Large intestine (tissue), 3 donors: ENCODE data around the gene LTBP3. TPM values are rescaled to one million over a fixed set of nuclear protein-coding genes. Genes with fewer than 3 reads are reported as not detected.
A peak's percentile ranks its signal among the peaks of the same experiment; 100 is the strongest.

Source experiments
- DNase-seq, 2 donors: peaks; one replicate each; pipeline versions ENCODE4 v3.0.0 to v3.0.0-alpha.2; 2013
- H3K27ac ChIP-seq: one replicate; pipeline ENCODE4 v1.5.1; 2013; ENCODE audit warnings: low read length
- H3K27me3 ChIP-seq: 2 replicates; pipeline ENCODE4 v1.6.1; 2013; ENCODE audit warnings: low read length; ENCODE audit not compliant: control insufficient read depth, insufficient read depth
- H3K36me3 ChIP-seq: 2 replicates; pipeline ENCODE4 v1.6.1; 2013; ENCODE audit warnings: low read length; ENCODE audit not compliant: control insufficient read depth, insufficient read depth
- H3K4me1 ChIP-seq: one replicate; pipeline ENCODE4 v1.6.1; 2013; ENCODE audit warnings: low read length; ENCODE audit not compliant: control insufficient read depth, insufficient read depth
- H3K4me3 ChIP-seq: one replicate; pipeline ENCODE4 v1.5.1; 2013; ENCODE audit warnings: low read length
- H3K9me3 ChIP-seq: one replicate; pipeline ENCODE4 v1.6.1; 2013; ENCODE audit warnings: mild to moderate bottlenecking, low read depth, low read length, moderate library complexity; ENCODE audit not compliant: control insufficient read depth
- WGBS: methylation state at CpG from one replicate; pipeline ENCODE4 v1.1.5; 2013; ENCODE audit warnings: low lambda C conversion rate; ENCODE audit not compliant: insufficient coverage; 5-methylcytosine and 5-hydroxymethylcytosine counted together
- polyA plus RNA-seq: library from polyadenylated mRNA; unstranded; fragments of 120-200 nt; gene quantifications from one replicate; pipeline ENCODE4 v1.2.1, GENCODE V29; 2013

Gene LTBP3
- polyA plus RNA-seq, 1 donor: 105 TPM

DNA sequence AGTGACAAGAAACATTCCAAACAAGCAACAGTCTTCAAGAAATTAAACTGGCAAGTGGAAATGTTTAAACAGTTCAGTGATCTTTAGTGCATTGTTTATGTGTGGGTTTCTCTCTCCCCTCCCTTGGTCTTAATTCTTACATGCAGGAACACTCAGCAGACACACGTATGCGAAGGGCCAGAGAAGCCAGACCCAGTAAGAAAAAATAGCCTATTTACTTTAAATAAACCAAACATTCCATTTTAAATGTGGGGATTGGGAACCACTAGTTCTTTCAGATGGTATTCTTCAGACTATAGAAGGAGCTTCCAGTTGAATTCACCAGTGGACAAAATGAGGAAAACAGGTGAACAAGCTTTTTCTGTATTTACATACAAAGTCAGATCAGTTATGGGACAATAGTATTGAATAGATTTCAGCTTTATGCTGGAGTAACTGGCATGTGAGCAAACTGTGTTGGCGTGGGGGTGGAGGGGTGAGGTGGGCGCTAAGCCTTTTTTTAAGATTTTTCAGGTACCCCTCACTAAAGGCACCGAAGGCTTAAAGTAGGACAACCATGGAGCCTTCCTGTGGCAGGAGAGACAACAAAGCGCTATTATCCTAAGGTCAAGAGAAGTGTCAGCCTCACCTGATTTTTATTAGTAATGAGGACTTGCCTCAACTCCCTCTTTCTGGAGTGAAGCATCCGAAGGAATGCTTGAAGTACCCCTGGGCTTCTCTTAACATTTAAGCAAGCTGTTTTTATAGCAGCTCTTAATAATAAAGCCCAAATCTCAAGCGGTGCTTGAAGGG lies 53.3 kb downstream of the LTBP3 start:
- peak overlapping the region; percentile 85 for H3K4me3 ChIP-seq
- peaks cover 25% of the 10 kb centered on the region for H3K9me3 ChIP-seq
- peaks cover 45% of the 10 kb centered on the region for H3K36me3 ChIP-seq
- no CpG with 5 or more reads among the region's 8 CpGs for WGBS
- DNase-seq: peak in 1 of 2 donors; percentile 56
- peaks cover 22% of the 10 kb centered on the region for H3K4me1 ChIP-seq
- H3K27me3 ChIP-seq: no peaks in the 10 kb centered on the region
- peak overlapping the region; percentile 98 for H3K27ac ChIP-seq

- H3K36me3 ChIP-seq: peaks cover 45% of the 10 kb centered on the region
- peaks cover 25% of the 10 kb centered on the region for H3K9me3 ChIP-seq
- peak overlapping the region; percentile 98 for H3K27ac ChIP-seq
- peak; percentile 62 to 75 for DNase-seq
- no CpG with 5 or more reads among the region's 3 CpGs for WGBS
- no peaks in the 10 kb centered on the region for H3K27me3 ChIP-seq
- peak overlapping the region; percentile 85 for H3K4me3 ChIP-seq
- peaks cover 22% of the 10 kb centered on the region for H3K4me1 ChIP-seq
These were observed 54.0 kb downstream of the LTBP3 start for GRCh38 chr11:65503949-65504673.

DNA sequence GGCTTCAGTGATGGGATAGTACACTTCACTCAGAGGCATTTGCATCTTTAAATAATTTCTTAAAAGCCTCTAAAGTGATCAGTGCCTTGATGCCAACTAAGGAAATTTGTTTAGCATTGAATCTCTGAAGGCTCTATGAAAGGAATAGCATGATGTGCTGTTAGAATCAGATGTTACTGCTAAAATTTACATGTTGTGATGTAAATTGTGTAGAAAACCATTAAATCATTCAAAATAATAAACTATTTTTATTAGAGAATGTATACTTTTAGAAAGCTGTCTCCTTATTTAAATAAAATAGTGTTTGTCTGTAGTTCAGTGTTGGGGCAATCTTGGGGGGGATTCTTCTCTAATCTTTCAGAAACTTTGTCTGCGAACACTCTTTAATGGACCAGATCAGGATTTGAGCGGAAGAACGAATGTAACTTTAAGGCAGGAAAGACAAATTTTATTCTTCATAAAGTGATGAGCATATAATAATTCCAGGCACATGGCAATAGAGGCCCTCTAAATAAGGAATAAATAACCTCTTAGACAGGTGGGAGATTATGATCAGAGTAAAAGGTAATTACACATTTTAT lies 54.7 kb downstream of the LTBP3 start:
- H3K4me1 ChIP-seq: peaks cover 24% of the 10 kb centered on the region
- peaks cover 25% of the 10 kb centered on the region for H3K9me3 ChIP-seq
- H3K27me3 ChIP-seq: no peaks in the 10 kb centered on the region
- peak overlapping the region; percentile 98 for H3K27ac ChIP-seq
- no peak for DNase-seq
- no CpG with 5 or more reads among the region's 3 CpGs for WGBS
- H3K4me3 ChIP-seq: peak overlapping the region; percentile 85
- peaks cover 45% of the 10 kb centered on the region for H3K36me3 ChIP-seq

- Histone ChIP-seq H3K27ac (peak overlapping the region; percentile 98), H3K4me1 (peaks cover 26% of the 10 kb centered on the region), H3K27me3 (no peaks in the 10 kb centered on the region), H3K4me3 (peak overlapping the region; percentile 85), H3K36me3 (peaks cover 45% of the 10 kb centered on the region), H3K9me3 (peaks cover 25% of the 10 kb centered on the region)
- DNase-seq: peak in 1 of 2 donors; percentile 59
- 0% methylated on average over 1 of the region's 6 CpGs for WGBS
These were observed 55.4 kb downstream of the LTBP3 start for GRCh38 chr11:65502555-65503367.

- Histone ChIP-seq H3K4me1 (peaks cover 25% of the 10 kb centered on the region), H3K36me3 (peaks cover 45% of the 10 kb centered on the region), H3K27me3 (no peaks in the 10 kb centered on the region), H3K9me3 (peaks cover 25% of the 10 kb centered on the region), H3K27ac (peak overlapping the region; percentile 98), H3K4me3 (peak overlapping the region; percentile 85)
- no peak for DNase-seq
These were observed 55.9 kb downstream of the LTBP3 start for GRCh38 chr11:65502274-65502554.

- H3K9me3 ChIP-seq: peaks cover 25% of the 10 kb centered on the region
- DNase-seq: peak in 1 of 2 donors; percentile 46
- H3K27me3 ChIP-seq: no peaks in the 10 kb centered on the region
- H3K27ac ChIP-seq: peak overlapping the region; percentile 98
- peak overlapping the region; percentile 85 for H3K4me3 ChIP-seq
- H3K36me3 ChIP-seq: peaks cover 41% of the 10 kb centered on the region
- peaks cover 26% of the 10 kb centered on the region for H3K4me1 ChIP-seq
- WGBS: no CpG with 5 or more reads among the region's 3 CpGs
These were observed 56.5 kb downstream of the LTBP3 start for GRCh38 chr11:65501472-65502273.

- Histone ChIP-seq H3K36me3 (peaks cover 36% of the 10 kb centered on the region), H3K4me1 (peaks cover 26% of the 10 kb centered on the region), H3K4me3 (peak overlapping the region; percentile 85), H3K9me3 (peaks cover 25% of the 10 kb centered on the region), H3K27ac (peak overlapping the region; percentile 98), H3K27me3 (no peaks in the 10 kb centered on the region)
- no CpG with 5 or more reads among the region's 2 CpGs for WGBS
- DNase-seq: no peak
These were observed 57.0 kb downstream of the LTBP3 start for GRCh38 chr11:65501186-65501471.

DNA sequence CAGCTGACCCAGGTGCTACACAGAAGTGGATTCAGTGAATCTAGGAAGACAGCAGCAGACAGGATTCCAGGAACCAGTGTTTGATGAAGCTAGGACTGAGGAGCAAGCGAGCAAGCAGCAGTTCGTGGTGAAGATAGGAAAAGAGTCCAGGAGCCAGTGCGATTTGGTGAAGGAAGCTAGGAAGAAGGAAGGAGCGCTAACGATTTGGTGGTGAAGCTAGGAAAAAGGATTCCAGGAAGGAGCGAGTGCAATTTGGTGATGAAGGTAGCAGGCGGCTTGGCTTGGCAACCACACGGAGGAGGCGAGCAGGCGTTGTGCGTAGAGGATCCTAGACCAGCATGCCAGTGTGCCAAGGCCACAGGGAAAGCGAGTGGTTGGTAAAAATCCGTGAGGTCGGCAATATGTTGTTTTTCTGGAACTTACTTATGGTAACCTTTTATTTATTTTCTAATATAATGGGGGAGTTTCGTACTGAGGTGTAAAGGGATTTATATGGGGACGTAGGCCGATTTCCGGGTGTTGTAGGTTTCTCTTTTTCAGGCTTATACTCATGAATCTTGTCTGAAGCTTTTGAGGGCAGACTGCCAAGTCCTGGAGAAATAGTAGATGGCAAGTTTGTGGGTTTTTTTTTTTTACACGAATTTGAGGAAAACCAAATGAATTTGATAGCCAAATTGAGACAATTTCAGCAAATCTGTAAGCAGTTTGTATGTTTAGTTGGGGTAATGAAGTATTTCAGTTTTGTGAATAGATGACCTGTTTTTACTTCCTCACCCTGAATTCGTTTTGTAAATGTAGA lies 57.6 kb downstream of the LTBP3 start:
- Histone ChIP-seq H3K36me3 (peaks cover 30% of the 10 kb centered on the region), H3K27me3 (no peaks in the 10 kb centered on the region), H3K4me3 (peak overlapping the region; percentile 85), H3K27ac (peak overlapping the region; percentile 98), H3K4me1 (peaks cover 23% of the 10 kb centered on the region), H3K9me3 (peaks cover 23% of the 10 kb centered on the region)
- peak in 1 of 2 donors; percentile 60 for DNase-seq
- 0% methylated on average over 6 of the region's 20 CpGs for WGBS

DNA sequence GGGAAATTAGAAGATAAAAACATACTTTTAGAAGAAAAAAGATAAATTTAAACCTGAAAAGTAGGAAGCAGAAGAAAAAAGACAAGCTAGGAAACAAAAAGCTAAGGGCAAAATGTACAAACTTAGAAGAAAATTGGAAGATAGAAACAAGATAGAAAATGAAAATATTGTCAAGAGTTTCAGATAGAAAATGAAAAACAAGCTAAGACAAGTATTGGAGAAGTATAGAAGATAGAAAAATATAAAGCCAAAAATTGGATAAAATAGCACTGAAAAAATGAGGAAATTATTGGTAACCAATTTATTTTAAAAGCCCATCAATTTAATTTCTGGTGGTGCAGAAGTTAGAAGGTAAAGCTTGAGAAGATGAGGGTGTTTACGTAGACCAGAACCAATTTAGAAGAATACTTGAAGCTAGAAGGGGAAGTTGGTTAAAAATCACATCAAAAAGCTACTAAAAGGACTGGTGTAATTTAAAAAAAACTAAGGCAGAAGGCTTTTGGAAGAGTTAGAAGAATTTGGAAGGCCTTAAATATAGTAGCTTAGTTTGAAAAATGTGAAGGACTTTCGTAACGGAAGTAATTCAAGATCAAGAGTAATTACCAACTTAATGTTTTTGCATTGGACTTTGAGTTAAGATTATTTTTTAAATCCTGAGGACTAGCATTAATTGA lies 58.3 kb downstream of the LTBP3 start:
- WGBS: 0% methylated on average over 3 of the region's 3 CpGs
- Histone ChIP-seq H3K27ac (peak overlapping the region; percentile 98), H3K4me1 (peaks cover 16% of the 10 kb centered on the region), H3K36me3 (peaks cover 23% of the 10 kb centered on the region), H3K4me3 (peak overlapping the region; percentile 85), H3K27me3 (no peaks in the 10 kb centered on the region), H3K9me3 (peaks cover 17% of the 10 kb centered on the region)
- DNase-seq: no peak
